WTC11 (cell line): ENCODE measurements around the gene ACRBP.

Experiments used
- TEAD4 ChIP-seq: sonication (generic); formaldehyde crosslinking; IDR thresholded peaks from 2 replicates; pipeline ENCODE4 v1.8.0; 2022; ENCODE audit warnings: mild to moderate bottlenecking, missing genetic modification reagents
- ZNF232 ChIP-seq: sonication (generic); formaldehyde crosslinking; IDR thresholded peaks from 2 replicates; pipeline ENCODE4 v1.8.0; 2022; ENCODE audit warnings: mild to moderate bottlenecking, missing genetic modification reagents
- TF ChIP-seq, protein P1 (sequence below): fragments of 200-600 bp; IDR thresholded peaks from 2 replicates; pipeline ENCODE4 v1.8.0; 2022; ENCODE audit warnings: antibody characterized with exemption

DNA sequence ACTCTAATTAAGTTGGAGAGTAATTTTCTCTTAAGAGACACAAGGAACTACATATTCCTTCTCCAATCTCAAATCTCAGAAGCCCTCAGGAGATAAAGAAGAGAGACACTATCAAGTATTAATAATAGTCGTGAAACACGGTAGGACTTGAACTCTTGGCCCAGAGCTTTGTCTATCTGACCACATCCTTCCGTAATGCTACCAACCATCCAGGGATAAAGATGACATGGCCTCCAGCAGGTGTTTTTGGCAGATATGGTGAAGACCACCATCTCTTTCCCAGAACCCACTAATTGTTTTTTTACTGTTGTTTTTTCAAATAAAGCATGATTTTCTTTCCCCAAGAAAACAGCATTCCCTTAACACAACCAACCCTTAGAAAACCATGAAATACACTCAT is 38.6 kb upstream of the ACRBP start:
- TF ChIP-seq TEAD4 (CRISPR knock-in tag), result no peak
- TF ChIP-seq ZNF232 (CRISPR knock-in tag), result no peak
- TF ChIP-seq, protein P1, sequence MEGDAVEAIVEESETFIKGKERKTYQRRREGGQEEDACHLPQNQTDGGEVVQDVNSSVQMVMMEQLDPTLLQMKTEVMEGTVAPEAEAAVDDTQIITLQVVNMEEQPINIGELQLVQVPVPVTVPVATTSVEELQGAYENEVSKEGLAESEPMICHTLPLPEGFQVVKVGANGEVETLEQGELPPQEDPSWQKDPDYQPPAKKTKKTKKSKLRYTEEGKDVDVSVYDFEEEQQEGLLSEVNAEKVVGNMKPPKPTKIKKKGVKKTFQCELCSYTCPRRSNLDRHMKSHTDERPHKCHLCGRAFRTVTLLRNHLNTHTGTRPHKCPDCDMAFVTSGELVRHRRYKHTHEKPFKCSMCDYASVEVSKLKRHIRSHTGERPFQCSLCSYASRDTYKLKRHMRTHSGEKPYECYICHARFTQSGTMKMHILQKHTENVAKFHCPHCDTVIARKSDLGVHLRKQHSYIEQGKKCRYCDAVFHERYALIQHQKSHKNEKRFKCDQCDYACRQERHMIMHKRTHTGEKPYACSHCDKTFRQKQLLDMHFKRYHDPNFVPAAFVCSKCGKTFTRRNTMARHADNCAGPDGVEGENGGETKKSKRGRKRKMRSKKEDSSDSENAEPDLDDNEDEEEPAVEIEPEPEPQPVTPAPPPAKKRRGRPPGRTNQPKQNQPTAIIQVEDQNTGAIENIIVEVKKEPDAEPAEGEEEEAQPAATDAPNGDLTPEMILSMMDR, result no peak
